ENCODE measurements around the gene FGD2. TPM values are rescaled to one million over a fixed set of nuclear protein-coding genes. Genes with fewer than 3 reads are reported as not detected.
A peak's percentile ranks its signal among the peaks of the same experiment; 100 is the strongest.

FGD2 gene
- total RNA-seq, 4 donors from 2014 or later = 14.9 to 25.8 (median 23.1) TPM

GRCh38 chr6:36958775-36959554 is 46.5 kb upstream of the FGD2 start:
- WGBS, 2 donors = 84 to 95% methylated on average over 11 to 43 of the region's 44 CpGs
- intact Hi-C loops (cut with DNase I) = no loop called here
- peaks cover 9 to 19% of the 10 kb centered on the region in 2 donors for H3K4me1 ChIP-seq
- H3K9me3 ChIP-seq = no peaks in the 10 kb centered on the region
- H3K36me3 ChIP-seq = no peaks in the 10 kb centered on the region
- H3K27ac ChIP-seq = no peak overlapping the region
- no peaks in the 10 kb centered on the region for H3K27me3 ChIP-seq
- TF ChIP-seq POLR2A (IDR thresholded peaks at IDR 0.05) = no peak
- peak in 1 of 6 experiments; percentile 11 for TF ChIP-seq CTCF (IDR thresholded peaks at IDR 0.05)
- DNase-seq = no peak
- no peak overlapping the region for H3K4me3 ChIP-seq (replicated peaks in 1 of 3)

DNA sequence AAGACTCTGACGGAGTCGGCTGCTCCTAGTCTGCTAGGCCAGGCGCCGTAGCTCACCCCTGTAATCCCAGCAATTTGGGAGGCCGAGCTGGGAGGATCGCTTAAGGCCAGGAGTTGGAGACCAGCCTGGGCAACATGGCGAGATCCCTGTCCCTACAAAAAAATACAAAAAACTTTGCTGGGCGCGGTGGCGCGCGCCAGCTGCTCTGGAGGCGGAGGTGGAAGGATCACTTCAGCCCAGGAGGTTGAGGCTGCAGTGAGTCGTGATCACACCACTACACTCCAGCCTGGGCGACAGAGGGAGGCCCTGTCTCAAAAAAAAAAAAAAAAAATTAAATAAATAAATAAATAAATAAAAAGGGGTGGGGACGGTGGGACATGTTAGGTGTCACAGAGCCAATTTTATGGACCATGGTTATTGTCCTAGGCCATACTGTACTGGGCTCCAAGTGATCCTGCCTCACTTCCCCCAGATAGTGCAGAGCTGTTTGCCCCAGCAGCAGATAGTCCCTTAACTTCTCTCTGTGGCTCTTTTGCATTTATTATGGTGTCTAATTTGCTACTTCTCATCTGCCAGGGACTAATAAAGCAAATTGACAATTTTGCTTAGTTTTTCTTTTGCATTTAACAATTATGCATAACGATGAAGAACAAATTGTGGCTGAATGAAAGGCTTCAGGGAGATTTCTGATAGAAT is 45.8 kb upstream of the FGD2 start:
- intact Hi-C loops (cut with DNase I) = no loop called here
- Histone ChIP-seq H3K27ac (peak overlapping the region in 1 of 3 donors; percentile 7), H3K27me3 (no peaks in the 10 kb centered on the region), H3K4me3 (replicated peaks in 1 of 3) (no peak overlapping the region), H3K4me1 (peaks cover 16 to 26% of the 10 kb centered on the region in 2 donors), H3K36me3 (no peaks in the 10 kb centered on the region), H3K9me3 (no peaks in the 10 kb centered on the region)
- 95% methylated on average over 16 to 17 of the region's 17 CpGs for WGBS, 2 donors
- TF ChIP-seq CTCF (IDR thresholded peaks at IDR 0.05) = no peak
- TF ChIP-seq POLR2A (IDR thresholded peaks at IDR 0.05) = no peak
- DNase-seq = no peak

DNA sequence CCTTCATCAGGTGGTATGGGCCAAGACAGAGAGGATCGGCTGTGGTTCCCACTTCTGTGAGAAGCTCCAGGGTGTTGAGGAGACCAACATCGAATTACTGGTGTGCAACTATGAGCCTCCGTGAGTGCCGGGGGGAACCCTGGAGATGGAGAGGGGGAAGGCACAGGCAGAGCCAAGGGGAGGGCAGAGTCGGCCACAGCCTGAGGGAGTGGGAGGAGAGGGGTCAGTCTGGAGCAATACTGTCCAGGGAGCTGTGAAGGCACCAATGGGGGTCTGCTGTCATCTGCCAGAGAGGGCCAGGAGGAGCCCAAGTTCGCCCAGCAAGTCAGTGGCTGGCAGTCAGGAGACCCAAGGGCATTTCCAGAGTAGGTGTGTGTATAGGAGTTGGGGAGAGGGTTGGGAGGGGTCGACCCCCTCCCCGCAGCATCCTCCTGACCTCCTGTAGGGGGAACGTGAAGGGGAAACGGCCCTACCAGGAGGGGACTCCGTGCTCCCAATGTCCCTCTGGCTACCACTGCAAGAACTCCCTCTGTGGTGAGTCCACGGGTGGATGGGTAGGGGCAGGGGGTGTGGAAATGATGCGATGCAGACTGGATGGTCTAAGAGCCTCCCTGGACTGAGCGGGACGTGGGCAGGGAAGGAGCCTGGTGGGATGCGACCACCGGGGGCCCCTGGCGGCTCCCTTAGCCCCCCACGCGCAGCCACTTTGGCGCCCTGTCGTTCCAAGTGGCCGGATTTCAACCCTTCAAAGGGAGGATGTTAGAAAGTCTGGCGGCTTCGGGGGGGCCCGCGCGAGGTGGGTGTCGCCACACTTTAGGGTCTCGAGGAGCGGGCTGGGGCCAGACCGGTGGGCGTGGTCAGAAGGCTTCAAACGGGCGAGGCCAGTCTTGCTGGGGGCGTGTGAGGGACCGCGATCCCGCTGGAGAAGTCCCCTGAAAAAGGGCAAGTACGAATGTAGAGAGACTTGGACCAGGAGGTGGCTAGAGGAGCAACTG is 43.7 kb upstream of the FGD2 start:
- no peak overlapping the region for H3K27ac ChIP-seq
- H3K4me1 ChIP-seq = peaks cover 21 to 33% of the 10 kb centered on the region in 2 donors
- no peaks in the 10 kb centered on the region for H3K36me3 ChIP-seq
- no peak overlapping the region for H3K4me3 ChIP-seq (replicated peaks in 1 of 3)
- 66 to 76% methylated on average over 38 to 40 of the region's 40 CpGs for WGBS, 2 donors
- no peaks in the 10 kb centered on the region for H3K9me3 ChIP-seq
- intact Hi-C loops (cut with DNase I) = no loop called here
- DNase-seq = no peak
- no peaks in the 10 kb centered on the region for H3K27me3 ChIP-seq
- TF ChIP-seq CTCF (IDR thresholded peaks at IDR 0.05) = no peak
- no peak for TF ChIP-seq POLR2A (IDR thresholded peaks at IDR 0.05)

- Histone ChIP-seq H3K9me3 (no peaks in the 10 kb centered on the region), H3K4me3 (replicated peaks in 1 of 3) (no peak overlapping the region), H3K4me1 (peaks cover 21 to 33% of the 10 kb centered on the region in 2 donors), H3K27ac (peak overlapping the region in 1 of 3 donors; percentile 75), H3K36me3 (peaks cover 9 to 10% of the 10 kb centered on the region in 2 donors), H3K27me3 (no peaks in the 10 kb centered on the region)
- DNase-seq = peak in 1 of 2 donors; percentile 43
- intact Hi-C loops (cut with DNase I) = no loop called here
- 75 to 83% methylated on average over 12 of the region's 12 CpGs for WGBS, 2 donors
- no peak for TF ChIP-seq POLR2A (IDR thresholded peaks at IDR 0.05)
- no peak for TF ChIP-seq CTCF (IDR thresholded peaks at IDR 0.05)
These were observed 42.6 kb upstream of the FGD2 start for GRCh38 chr6:36962874-36963273.
